H1 (cell line): ENCODE measurements around the gene SNAP25. TPM values are rescaled to one million over a fixed set of nuclear protein-coding genes. Genes with fewer than 3 reads are reported as not detected.

Experiments used
- CTCF ChIA-PET: fragments of 300-600 bp; sonication (Branson Sonifier 250); formaldehyde crosslinking; loops from one replicate; lab custom pipeline; 2021; ENCODE audit not compliant: partially characterized antibody; lab: Charles Lee
- POLR2A ChIA-PET: fragments of 300-600 bp; sonication (Branson Sonifier 250); formaldehyde crosslinking; loops from one replicate; lab custom pipeline; 2021; ENCODE audit warnings: inconsistent platforms; ENCODE audit not compliant: partially characterized antibody; lab: Charles Lee
- DNase-seq, 2 experiments: peaks; one replicate each; pipeline versions ENCODE4 v3.0.0 to v3.0.0-alpha.2; 2010 to 2022; ENCODE audit warnings: low spot score in 2 of 2, low read depth in 1 of 2, mixed read lengths in 1 of 2
- FAIRE-seq: peaks from 2 replicates; lab custom pipeline; 2011; peaks lifted over from hg19 to GRCh38; lab: Jason Lieb, UNC
- H2AFZ ChIP-seq: 2 replicates; pipeline ENCODE4 v1.8.1; 2012; ENCODE audit warnings: low read length, inconsistent platforms
- H2AK5ac ChIP-seq: 2 replicates; pipeline ENCODE4 v1.6.1; 2013; ENCODE audit warnings: low read depth, low read length
- H2BK120ac ChIP-seq: replicated peaks from 2 replicates; pipeline ENCODE3; 2013; ENCODE audit warnings: low read depth, low read length, inconsistent platforms
- H2BK12ac ChIP-seq: 2 replicates; pipeline ENCODE4 v1.6.1; 2013; ENCODE audit warnings: low read depth, low read length
- H2BK15ac ChIP-seq: 2 replicates; pipeline ENCODE4 v1.6.1; 2013; ENCODE audit warnings: low read length
- H2BK20ac ChIP-seq: 2 replicates; pipeline ENCODE4 v1.6.1; 2013; ENCODE audit warnings: low read length
- H2BK5ac ChIP-seq: 2 replicates; pipeline ENCODE4 v1.6.1; 2013; ENCODE audit warnings: low read depth, low read length
- H3K14ac ChIP-seq: 2 replicates; pipeline ENCODE4 v1.6.1; 2013; ENCODE audit warnings: inconsistent platforms; ENCODE audit not compliant: insufficient read length
- H3K18ac ChIP-seq: 2 replicates; pipeline ENCODE4 v1.6.1; 2013; ENCODE audit warnings: low read length; ENCODE audit errors: extremely low read depth
- H3K23ac ChIP-seq: 2 replicates; pipeline ENCODE4 v1.6.1; 2013; ENCODE audit warnings: inconsistent platforms; ENCODE audit not compliant: insufficient read length
- H3K23me2 ChIP-seq: 2 replicates; pipeline ENCODE4 v1.6.1; 2013; ENCODE audit warnings: low read depth, low read length
- H3K27ac ChIP-seq: 2 replicates; pipeline ENCODE4 v1.6.1; 2011; ENCODE audit warnings: low read depth, low read length, inconsistent platforms
- H3K27me3 ChIP-seq, 4 experiments: replicated peaks in 1 of 4; 1 replicate in 1 of 4; 2 replicates in 3 of 4; pipeline versions ENCODE4 v1.6.1 to v1.8.1; 2011 to 2013; ENCODE audit warnings: low read length in 3 of 4, mild to moderate bottlenecking in 3 of 4, inconsistent platforms in 2 of 4, mixed read lengths in 2 of 4, moderate library complexity in 1 of 4; ENCODE audit not compliant: control insufficient read depth in 3 of 4, insufficient read depth in 3 of 4; ENCODE audit errors: extremely low read depth in 1 of 4
- H3K36me3 ChIP-seq, 4 experiments: 2 replicates each; pipeline versions ENCODE4 v1.6.1 to v1.8.1; 2011 to 2013; ENCODE audit warnings: mild to moderate bottlenecking in 4 of 4, low read length in 3 of 4, moderate library complexity in 2 of 4, control low read depth in 1 of 4, inconsistent platforms in 1 of 4; ENCODE audit not compliant: insufficient read depth in 4 of 4, control insufficient read depth in 2 of 4
- H3K4ac ChIP-seq: replicated peaks from 2 replicates; pipeline ENCODE3; 2013; ENCODE audit warnings: low read length, low read depth, mixed read lengths, inconsistent platforms; ENCODE audit not compliant: insufficient read length
- H3K4me1 ChIP-seq, 4 experiments: replicated peaks in 1 of 4; 1 replicate in 1 of 4; 2 replicates in 3 of 4; pipeline versions ENCODE4 v1.6.1 to v1.8.1; 2011 to 2013; ENCODE audit warnings: low read length in 3 of 4, inconsistent platforms in 2 of 4, mixed read lengths in 1 of 4; ENCODE audit not compliant: insufficient read depth in 4 of 4, control insufficient read depth in 3 of 4
- H3K4me2 ChIP-seq, 2 experiments: 2 replicates each; pipeline versions ENCODE4 v1.6.1 to v1.8.1; 2011 to 2013; ENCODE audit warnings: low read depth in 2 of 2, low read length in 2 of 2, control low read depth in 1 of 2, inconsistent platforms in 1 of 2, mild to moderate bottlenecking in 1 of 2; ENCODE audit not compliant: insufficient read depth in 1 of 2
- H3K4me3 ChIP-seq, 4 experiments: fragments of 200-600, 300-600 bp in 1 of 4; sonication (generic), shearing (Covaris generic), sonication (Bioruptor Twin) in 1 of 4; 2 replicates each; pipeline versions ENCODE4 v1.5.1 to v1.8.1; 2011 to 2016; ENCODE audit warnings: low read length in 4 of 4, low read depth in 3 of 4, control low read depth in 2 of 4, inconsistent platforms in 2 of 4, mild to moderate bottlenecking in 2 of 4, mixed read lengths in 1 of 4, moderate library complexity in 1 of 4; ENCODE audit not compliant: insufficient read depth in 2 of 4; ENCODE audit errors: extremely low read depth in 1 of 4
- H3K56ac ChIP-seq: replicated peaks from 2 replicates; pipeline ENCODE3; 2013; ENCODE audit warnings: low read depth, mild to moderate bottlenecking, mixed read lengths, low read length, inconsistent platforms; ENCODE audit not compliant: insufficient read length
- H3K79me1 ChIP-seq: 2 replicates; pipeline ENCODE4 v1.6.1; 2013; ENCODE audit warnings: low read depth, low read length, control low read depth
- H3K79me2 ChIP-seq, 2 experiments: 2 replicates each; pipeline versions ENCODE4 v1.6.1 to v1.8.1; 2012 to 2013; ENCODE audit warnings: low read length in 2 of 2, mild to moderate bottlenecking in 2 of 2, inconsistent platforms in 1 of 2; ENCODE audit not compliant: insufficient read depth in 2 of 2, control insufficient read depth in 1 of 2
- H3K9ac ChIP-seq, 4 experiments: replicated peaks in 1 of 4; 1 replicate in 1 of 4; 2 replicates in 3 of 4; pipeline versions ENCODE4 v1.6.1 to v1.8.1; 2011 to 2013; ENCODE audit warnings: low read depth in 3 of 4, low read length in 3 of 4, control low read depth in 2 of 4, mild to moderate bottlenecking in 2 of 4, moderate library complexity in 2 of 4, inconsistent platforms in 1 of 4; ENCODE audit errors: extremely low read depth in 1 of 4
- H3K9me3 ChIP-seq, 2 experiments: 2 replicates each; pipeline versions ENCODE4 v1.6.1 to v1.8.1; 2012 to 2013; ENCODE audit warnings: mild to moderate bottlenecking in 2 of 2, moderate library complexity in 2 of 2, control low read depth in 1 of 2, inconsistent platforms in 1 of 2, low read depth in 1 of 2, low read length in 1 of 2, mixed read lengths in 1 of 2; ENCODE audit not compliant: insufficient read depth in 2 of 2
- H4K20me1 ChIP-seq, 2 experiments: replicated peaks in 1 of 2; 2 replicates each; pipeline versions ENCODE3 to v1.8.1; 2011 to 2013; ENCODE audit warnings: inconsistent platforms in 2 of 2, low read length in 2 of 2, mild to moderate bottlenecking in 1 of 2; ENCODE audit not compliant: insufficient read depth in 2 of 2, control insufficient read depth in 1 of 2
- H4K5ac ChIP-seq: 2 replicates; pipeline ENCODE4 v1.6.1; 2013; ENCODE audit warnings: low read length, low read depth, mixed read lengths, inconsistent platforms; ENCODE audit not compliant: insufficient read length
- H4K8ac ChIP-seq: 2 replicates; pipeline ENCODE4 v1.8.0; 2013; ENCODE audit warnings: mild to moderate bottlenecking, moderate library complexity, low read length, inconsistent platforms; ENCODE audit not compliant: insufficient read depth; ENCODE audit errors: extremely low read depth
- H4K91ac ChIP-seq: replicated peaks from 2 replicates; pipeline ENCODE3; 2013; ENCODE audit warnings: low read length, mixed read lengths, inconsistent platforms; ENCODE audit not compliant: insufficient read length
- GABPA ChIP-seq: IDR thresholded peaks from 2 replicates; pipeline ENCODE4 v1.6.1; 2011; ENCODE audit warnings: mild to moderate bottlenecking, low read length, moderate library complexity, borderline replicate concordance; ENCODE audit not compliant: insufficient read depth
- USF2 ChIP-seq: IDR thresholded peaks from 2 replicates; pipeline ENCODE4 v1.6.1; 2011; ENCODE audit warnings: low read length, improper control_type of control experiment
- WGBS, 2 experiments: shearing (Covaris generic) in 1 of 2; methylation state at CpG; one replicate each; pipeline versions ENCODE4 v1.1.6 to v1.1.7; 2013 to 2015; ENCODE audit warnings: low lambda C conversion rate in 2 of 2, mixed read lengths in 2 of 2, inconsistent platforms in 1 of 2, low coverage in 1 of 2, missing lambda C conversion rate in 1 of 2; ENCODE audit not compliant: insufficient replicate concordance in 2 of 2, insufficient coverage in 1 of 2, insufficient read length in 1 of 2; ENCODE audit errors: extremely low coverage in 1 of 2, missing lambda C conversion rate in 1 of 2; 5-methylcytosine and 5-hydroxymethylcytosine counted together
- polyA plus RNA-seq, 7 experiments: library from polyadenylated mRNA; depleted of rRNA in 3 of 7; stranded (reverse) in 5 of 7; unstranded in 2 of 7; fragments of >200 nt in 5 of 7; fragments of 200-250 nt in 2 of 7; gene quantifications; 1 replicate in 5 of 7; 2 replicates in 1 of 7; 4 replicates in 1 of 7; pipeline versions ENCODE4 v1.2.1 to v1.2.3, GENCODE V29; 2011 to 2013; ENCODE audit warnings: missing spikeins in 2 of 7, mixed read lengths in 2 of 7
- total RNA-seq: library from RNA; stranded (reverse); fragmentation: NEBNext Ultra II Directional; extraction: Animal tissue kit (Norgen Biotek cat#: 25700); gene quantifications from 2 replicates; pipeline ENCODE4 v1.2.1, GENCODE V29; 2021

SNAP25 gene
- total and polyA plus RNA-seq, 2 of the 8 experiments (the other 6 are each of a cell fraction or from before 2014, with no cell fraction given) = 0.51 to 0.52 TPM

- H3K9me3 ChIP-seq = no peaks in the 10 kb centered on the region
- peaks cover 0 to 1% (median 0%) of the 10 kb centered on the region in 4 experiments; a peak in 1 of 7 replicates for H3K27me3 ChIP-seq
- H2BK12ac ChIP-seq = no peak overlapping the region
- no peak overlapping the region for H3K4me2 ChIP-seq
- no peak overlapping the region for H3K56ac ChIP-seq
- H3K18ac ChIP-seq = no peak overlapping the region
- ChIA-PET CTCF (interaction anchor here (0.8 to 2.4 kb wide), 5 partner anchors 9 to 173 kb away, joined by 3 to 12 read pairs (median 5); no protein-coding TSS in a partner anchor), POLR2A (no interaction called here)
- 80% methylated on average over 3 of the region's 3 CpGs; no CpG with 5 or more reads in 1 of the 2 experiments for WGBS, 2 experiments
- H3K4ac ChIP-seq = no peak overlapping the region
- no peak overlapping the region for H3K9ac ChIP-seq
- no peak overlapping the region for H4K5ac ChIP-seq
- H3K23me2 ChIP-seq = no peaks in the 10 kb centered on the region
- DNase-seq (no peak), FAIRE-seq (no peak)
- no peak overlapping the region for H4K8ac ChIP-seq
- no peak overlapping the region for H2BK20ac ChIP-seq
- H2BK15ac ChIP-seq = no peak overlapping the region
- no peak overlapping the region for H2AFZ ChIP-seq
- H2BK5ac ChIP-seq = no peak overlapping the region
- peaks cover 2 to 7% (median 4%) of the 10 kb centered on the region in 4 experiments; a peak in 5 of 7 replicates for H3K4me1 ChIP-seq
- no peak overlapping the region for H3K27ac ChIP-seq
- no peak overlapping the region for H3K23ac ChIP-seq
- H2BK120ac ChIP-seq = no peak overlapping the region
- no peak overlapping the region for H2AK5ac ChIP-seq
- no peaks in the 10 kb centered on the region for H3K79me2 ChIP-seq
- H3K14ac ChIP-seq = no peak overlapping the region
- no peaks in the 10 kb centered on the region for H3K36me3 ChIP-seq
- no peak overlapping the region for H4K91ac ChIP-seq
- no peaks in the 10 kb centered on the region for H4K20me1 ChIP-seq
- H3K4me3 ChIP-seq = no peak overlapping the region
- H3K79me1 ChIP-seq = no peaks in the 10 kb centered on the region
- no peak for TF ChIP-seq USF2
- no peak for TF ChIP-seq GABPA
Observed at GRCh38 chr20:10253780-10254179, 35.1 kb downstream of the SNAP25 start.
